Stimulated activated CD8-positive, alpha-beta memory T cell treated with anti-CD3 and anti-CD28 coated beads, Interleukin-4, amount 100 ng/mL, for 1 hour (primary cell): ENCODE measurements around the gene FKBP9.
A peak's percentile ranks its signal among the peaks of the same experiment; 100 is the strongest.
"Not testable (repeated sequence)": the region's sequence is repeated elsewhere in the genome, so short reads cannot be mapped to it uniquely, and the experiment has no call there.

ENCODE experiments used
- DNase-seq, 2 donors: peaks; one replicate each; pipeline ENCODE4 v3.0.0-alpha.2; 2020; ENCODE audit warnings: low read depth in 2 of 2, low spot score in 1 of 2

FKBP9 gene

GRCh38 chr7:32957326-32958045 lies at the start of gene FKBP9:
FKBP9 (plus strand) TSS chr7:32957440; CDS start chr7:32957574, 134 bp downstream.
- no peak for DNase-seq

GRCh38 chr7:32910195-32910594 lies 47.0 kb upstream of the FKBP9 start:
- DNase-seq, result no peak

- DNase-seq, result no peak
Measured at GRCh38 chr7:32914184-32914583, 43.1 kb upstream of the FKBP9 start.

- no peak for DNase-seq
Measured at GRCh38 chr7:32915041-32915536, 42.2 kb upstream of the FKBP9 start.

GRCh38 chr7:32916006-32916405 lies 41.2 kb upstream of the FKBP9 start:
- DNase-seq, result no peak

GRCh38 chr7:32916994-32917393 lies 40.2 kb upstream of the FKBP9 start:
- DNase-seq, result not testable (repeated sequence)

- DNase-seq, result no peak
Measured at GRCh38 chr7:32921896-32922295, 35.3 kb upstream of the FKBP9 start.

- no peak for DNase-seq
Measured at GRCh38 chr7:32928785-32929298, 28.4 kb upstream of the FKBP9 start.

GRCh38 chr7:32929430-32930143 lies 27.7 kb upstream of the FKBP9 start:
- DNase-seq, result no peak

- DNase-seq, result no peak
Measured at GRCh38 chr7:32930378-32930777, 26.9 kb upstream of the FKBP9 start.

- no peak for DNase-seq
Measured at GRCh38 chr7:32935558-32935957, 21.7 kb upstream of the FKBP9 start.

GRCh38 chr7:32936689-32937088 lies 20.6 kb upstream of the FKBP9 start:
- DNase-seq, result no peak

- no peak for DNase-seq
Measured at GRCh38 chr7:32937344-32938174, 19.7 kb upstream of the FKBP9 start.

GRCh38 chr7:32941181-32941580 lies 16.1 kb upstream of the FKBP9 start:
- DNase-seq, result no peak

- no peak for DNase-seq
Measured at GRCh38 chr7:32941681-32942414, 15.4 kb upstream of the FKBP9 start.

- DNase-seq, result peak; percentile 20 to 28
Measured at GRCh38 chr7:32942415-32943251, 14.6 kb upstream of the FKBP9 start.

GRCh38 chr7:32943252-32944030 lies 13.8 kb upstream of the FKBP9 start:
- no peak for DNase-seq

- DNase-seq, result no peak
Measured at GRCh38 chr7:32947420-32947983, 9.7 kb upstream of the FKBP9 start.

GRCh38 chr7:32948202-32948601 lies 9.0 kb upstream of the FKBP9 start:
- DNase-seq, result no peak
